Stimulated activated CD4-positive, alpha-beta T cell treated with anti-CD3 and anti-CD28 coated beads, Interleukin-12 subunit alpha, Interleukin-12 subunit beta, amount 100 ng/mL, for 4 hours (primary cell): ENCODE measurements around the gene SCUBE1.

Source experiments
- DNase-seq: peaks from one replicate; pipeline ENCODE4 v3.0.0-alpha.2; 2020

Gene SCUBE1

GRCh38 chr22:43187171-43188099 lies 155.7 kb downstream of the SCUBE1 start:
- DNase-seq = peak; percentile 96

- DNase-seq = peak; percentile 56
These were observed 156.7 kb downstream of the SCUBE1 start, which contains the start of gene TTLL12 for GRCh38 chr22:43186272-43187170. TSS of gene TTLL12 (minus strand) at chr22:43187134. CDS start at chr22:43187069, 65 bp downstream.

- DNase-seq = no peak
These were observed 157.3 kb downstream of the SCUBE1 start for GRCh38 chr22:43185860-43186261.

GRCh38 chr22:43183496-43184277 lies 159.5 kb downstream of the SCUBE1 start:
- no peak for DNase-seq

GRCh38 chr22:43182726-43183125 lies 160.4 kb downstream of the SCUBE1 start:
- no peak for DNase-seq

- DNase-seq = no peak
These were observed 161.1 kb downstream of the SCUBE1 start for GRCh38 chr22:43182118-43182517.

GRCh38 chr22:43181321-43182076 lies 161.7 kb downstream of the SCUBE1 start:
- DNase-seq = no peak

GRCh38 chr22:43180670-43181069 lies 162.5 kb downstream of the SCUBE1 start:
- no peak for DNase-seq

GRCh38 chr22:43179911-43180195 lies 163.3 kb downstream of the SCUBE1 start:
- DNase-seq = no peak

GRCh38 chr22:43179146-43179910 lies 163.8 kb downstream of the SCUBE1 start:
- DNase-seq = no peak

GRCh38 chr22:43177479-43177878 lies 165.7 kb downstream of the SCUBE1 start:
- no peak for DNase-seq

- DNase-seq = no peak
These were observed 167.1 kb downstream of the SCUBE1 start for GRCh38 chr22:43176090-43176489.

- DNase-seq = no peak
These were observed 168.1 kb downstream of the SCUBE1 start for GRCh38 chr22:43174941-43175531.

GRCh38 chr22:43173976-43174720 lies 169.0 kb downstream of the SCUBE1 start:
- DNase-seq = no peak

GRCh38 chr22:43173566-43173965 lies 169.6 kb downstream of the SCUBE1 start:
- DNase-seq = no peak

- no peak for DNase-seq
These were observed 171.0 kb downstream of the SCUBE1 start for GRCh38 chr22:43172191-43172590.

GRCh38 chr22:43171607-43172006 lies 171.6 kb downstream of the SCUBE1 start:
- no peak for DNase-seq

- DNase-seq = no peak
These were observed 172.1 kb downstream of the SCUBE1 start for GRCh38 chr22:43171019-43171491.

- DNase-seq = no peak
These were observed 173.1 kb downstream of the SCUBE1 start for GRCh38 chr22:43170131-43170480.
